LNCaP clone FGC (cell line): Measurements from ENCODE around the gene KRTAP16-1.

ENCODE experiments used
- DNase-seq: peaks from one replicate; pipeline ENCODE4 v3.0.0-alpha.2; 2011; ENCODE audit warnings: low read depth
- H3K4me3 ChIP-seq: 2 replicates; pipeline ENCODE4 v1.5.1; 2011; ENCODE audit warnings: mild to moderate bottlenecking, low read depth, low read length, control low read depth
- TF ChIP-seq, protein P1 (sequence below): IDR thresholded peaks from 2 replicates; pipeline ENCODE4 v1.5.1; 2012; ENCODE audit warnings: mild to moderate bottlenecking; ENCODE audit not compliant: control insufficient read depth, insufficient read depth; ENCODE audit errors: extremely low read depth

Gene KRTAP16-1

DNA sequence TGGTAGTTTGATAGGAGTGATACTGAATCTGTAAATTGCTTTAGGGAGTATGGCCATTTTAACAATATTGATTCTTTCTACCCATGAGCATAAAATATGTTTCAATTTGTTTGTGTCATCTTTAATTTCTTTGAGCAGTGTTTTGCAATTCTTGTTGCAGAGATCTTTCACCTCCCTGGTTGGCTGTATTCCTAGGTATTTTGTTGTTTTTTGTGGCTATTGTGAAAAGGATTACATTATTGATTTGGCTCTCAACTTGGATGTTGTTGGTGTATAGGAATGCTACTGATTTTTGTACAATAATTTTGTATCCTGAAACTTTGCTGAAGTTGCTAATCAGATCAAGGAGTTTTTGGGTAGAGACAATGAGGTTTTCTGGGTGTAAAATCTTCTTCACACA is 50.7 kb downstream of the KRTAP16-1 start:
- TF ChIP-seq, protein P1, sequence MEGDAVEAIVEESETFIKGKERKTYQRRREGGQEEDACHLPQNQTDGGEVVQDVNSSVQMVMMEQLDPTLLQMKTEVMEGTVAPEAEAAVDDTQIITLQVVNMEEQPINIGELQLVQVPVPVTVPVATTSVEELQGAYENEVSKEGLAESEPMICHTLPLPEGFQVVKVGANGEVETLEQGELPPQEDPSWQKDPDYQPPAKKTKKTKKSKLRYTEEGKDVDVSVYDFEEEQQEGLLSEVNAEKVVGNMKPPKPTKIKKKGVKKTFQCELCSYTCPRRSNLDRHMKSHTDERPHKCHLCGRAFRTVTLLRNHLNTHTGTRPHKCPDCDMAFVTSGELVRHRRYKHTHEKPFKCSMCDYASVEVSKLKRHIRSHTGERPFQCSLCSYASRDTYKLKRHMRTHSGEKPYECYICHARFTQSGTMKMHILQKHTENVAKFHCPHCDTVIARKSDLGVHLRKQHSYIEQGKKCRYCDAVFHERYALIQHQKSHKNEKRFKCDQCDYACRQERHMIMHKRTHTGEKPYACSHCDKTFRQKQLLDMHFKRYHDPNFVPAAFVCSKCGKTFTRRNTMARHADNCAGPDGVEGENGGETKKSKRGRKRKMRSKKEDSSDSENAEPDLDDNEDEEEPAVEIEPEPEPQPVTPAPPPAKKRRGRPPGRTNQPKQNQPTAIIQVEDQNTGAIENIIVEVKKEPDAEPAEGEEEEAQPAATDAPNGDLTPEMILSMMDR: no peak
- no peak overlapping the region for H3K4me3 ChIP-seq
- no peak for DNase-seq
